A549 treated with AZD9567 at 1 μM for 4 hours (cell line): ENCODE results near the gene PRR13. TPM values are rescaled to one million over a fixed set of nuclear protein-coding genes. Genes with fewer than 3 reads are reported as not detected.

Experiments
- total RNA-seq: library from RNA; stranded (reverse); fragments of 200-300 nt; extraction: Qiagen RNA extraction; gene quantifications from 5 replicates; pipeline ENCODE4 v1.2.3, GENCODE V29; 2022; ENCODE audit not compliant: insufficient read depth

The PRR13 gene
- total RNA-seq, result 241 to 345 TPM (median 303 TPM) in 5 replicates

GRCh38 chr12:53441040-53441833 is at the start of gene PRR13:
TSS of gene PRR13 (plus strand) at chr12:53441734. CDS start at chr12:53442715, 981 bp downstream.

DNA sequence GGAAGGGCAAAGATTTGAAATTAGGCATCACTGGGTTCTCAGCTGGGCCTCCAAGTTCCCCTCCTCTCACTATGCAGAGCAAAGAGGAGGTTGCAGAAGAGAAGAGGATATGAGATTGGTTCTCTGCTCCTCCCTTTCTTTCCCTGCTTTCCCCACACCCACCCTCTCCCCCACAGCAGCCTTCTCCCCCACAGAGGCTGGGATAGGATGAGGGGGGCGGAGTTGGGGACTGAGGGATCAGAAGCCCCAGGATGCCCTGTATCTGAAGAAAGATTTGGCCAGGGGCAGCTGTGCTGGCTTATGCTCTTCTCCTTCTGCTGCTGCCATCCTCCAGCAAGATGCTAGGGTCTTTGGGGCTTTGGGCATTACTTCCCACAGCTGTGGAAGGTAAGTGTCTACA is 17.9 kb upstream of the PRR13 start, which contains the start of gene AMHR2:
Gene AMHR2, plus strand, starts transcription at position 259 of the 400 bp plus-strand sequence. Its CDS starts 80 bp downstream, at position 339.

GRCh38 chr12:53451661-53452158 is 10.2 kb downstream of the PRR13 start, which contains the start of gene PCBP2:
TSS of gene PCBP2 (plus strand) at chr12:53452102. CDS start at chr12:53454801, 2,699 bp downstream.

Other genes with a start within 250 kb of the PRR13 start
- gene ITGB7, start 234.5 kb upstream of the PRR13 start, total RNA-seq, result 0.24 to 0.51 TPM (median 0.38 TPM) in 4 of 5 replicates, not detected in the other
- gene RARG, start 209.5 kb upstream of the PRR13 start, total RNA-seq, result 18.2 to 24.2 TPM (median 21.9 TPM) in 5 replicates
- 16.5 to 20.8 TPM (median 19.4 TPM) in 5 replicates for gene ESPL1, start 173.4 kb upstream of the PRR13 start, total RNA-seq
- 462 to 512 TPM (median 505 TPM) in 5 replicates for gene PFDN5, start 146.2 kb upstream of the PRR13 start, total RNA-seq
- 85.7 to 101 TPM (median 88.3 TPM) in 5 replicates for gene MYG1, start 142.0 kb upstream of the PRR13 start, total RNA-seq
- 78.3 to 97.9 TPM (median 80.5 TPM) in 5 replicates for gene AAAS, start 120.1 kb upstream of the PRR13 start, total RNA-seq
- 0.03 TPM in 2 of 5 replicates, not detected in the others for gene SP7, start 105.4 kb upstream of the PRR13 start, total RNA-seq
- gene SP1, start 61.6 kb upstream of the PRR13 start, total RNA-seq, result 18.7 to 23.4 TPM (median 21.2 TPM) in 5 replicates
- 0.82 to 1.2 TPM (median 0.97 TPM) in 4 of 5 replicates, not detected in the other for gene AMHR2, start 17.9 kb upstream of the PRR13 start, total RNA-seq
- gene PCBP2, start 10.4 kb downstream of the PRR13 start, total RNA-seq, result 639 to 671 TPM (median 649 TPM) in 5 replicates
- 5.3 to 15.1 TPM (median 12.7 TPM) in 5 replicates for gene MAP3K12, start 57.7 kb downstream of the PRR13 start, total RNA-seq
- gene TARBP2, start 59.5 kb downstream of the PRR13 start, total RNA-seq, result 42.4 to 57.5 TPM (median 52.6 TPM) in 5 replicates
- 0.20 TPM in 1 of 5 replicates, not detected in the others for gene NPFF, start 65.8 kb downstream of the PRR13 start, total RNA-seq
- 18.1 to 21.6 TPM (median 18.2 TPM) in 5 replicates for gene ATF7, start 184.6 kb downstream of the PRR13 start, total RNA-seq
- gene ATP5MC2, start 234.3 kb downstream of the PRR13 start, total RNA-seq, result 558 to 716 TPM (median 650 TPM) in 5 replicates